Keratinocyte (primary cell): ENCODE measurements around the gene KIF1B. TPM values are rescaled to one million over a fixed set of nuclear protein-coding genes. Genes with fewer than 3 reads are reported as not detected.

Experiments
- DNase-seq: peaks from one replicate; pipeline ENCODE4 v3.0.0-alpha.2; 2011; ENCODE audit warnings: low read depth, missing footprints, low spot score
- FAIRE-seq: peaks from 2 replicates; lab custom pipeline; 2011; peaks lifted over from hg19 to GRCh38; lab: Jason Lieb, UNC
- H2AFZ ChIP-seq: 2 replicates; pipeline ENCODE4 v1.6.0; 2012; ENCODE audit warnings: low read length, control low read depth, inconsistent platforms; ENCODE audit not compliant: control insufficient read depth
- H3K27ac ChIP-seq: 2 replicates; pipeline ENCODE4 v1.5.1; 2011; ENCODE audit warnings: low read length; ENCODE audit not compliant: control insufficient read depth, insufficient read depth
- H3K27me3 ChIP-seq: 3 replicates; pipeline ENCODE4 v1.6.0; 2011; ENCODE audit warnings: low read length; ENCODE audit not compliant: control insufficient read depth, insufficient read depth; ENCODE audit errors: extremely low read depth
- H3K36me3 ChIP-seq, 2 experiments: 2 replicates in 1 of 2; 3 replicates in 1 of 2; pipeline ENCODE4 v1.5.1; 2011; ENCODE audit warnings: low read length in 2 of 2, mild to moderate bottlenecking in 1 of 2; ENCODE audit not compliant: control insufficient read depth in 2 of 2, insufficient read depth in 2 of 2; ENCODE audit errors: extremely low read depth in 1 of 2
- H3K4me1 ChIP-seq: 3 replicates; pipeline ENCODE4 v1.5.1; 2011; ENCODE audit warnings: low read length; ENCODE audit not compliant: control insufficient read depth, insufficient read depth; ENCODE audit errors: extremely low read depth
- H3K4me2 ChIP-seq: 3 replicates; pipeline ENCODE4 v1.6.0; 2011; ENCODE audit warnings: low read depth, low read length; ENCODE audit not compliant: control insufficient read depth, insufficient read depth; ENCODE audit errors: extremely low read depth
- H3K4me3 ChIP-seq, 3 experiments: fragments of 200-600 bp in 1 of 3; sonication (generic) in 1 of 3; 2 replicates in 2 of 3; 3 replicates in 1 of 3; pipeline ENCODE4 v1.5.1; 2011 to 2016; ENCODE audit warnings: low read length in 3 of 3, mild to moderate bottlenecking in 3 of 3, control low read depth in 2 of 3, inconsistent platforms in 1 of 3, low read depth in 1 of 3, mixed read lengths in 1 of 3, mixed run types in 1 of 3, moderate library complexity in 1 of 3; ENCODE audit not compliant: control insufficient read depth in 2 of 3, insufficient read depth in 2 of 3; ENCODE audit errors: extremely low read depth in 1 of 3
- H3K79me2 ChIP-seq: 2 replicates; pipeline ENCODE4 v1.6.0; 2012; ENCODE audit warnings: low read length; ENCODE audit not compliant: control insufficient read depth, insufficient read depth
- H3K9ac ChIP-seq: 3 replicates; pipeline ENCODE4 v1.6.0; 2011; ENCODE audit warnings: low read length; ENCODE audit not compliant: control insufficient read depth, insufficient read depth; ENCODE audit errors: extremely low read depth
- H3K9me1 ChIP-seq: 3 replicates; pipeline ENCODE4 v1.6.0; 2011; ENCODE audit warnings: low read length; ENCODE audit not compliant: control insufficient read depth, insufficient read depth; ENCODE audit errors: extremely low read depth
- H3K9me3 ChIP-seq: 2 replicates; pipeline ENCODE4 v1.5.1; 2012; ENCODE audit warnings: low read depth, low read length; ENCODE audit not compliant: control insufficient read depth
- H4K20me1 ChIP-seq: 3 replicates; pipeline ENCODE4 v1.6.0; 2011; ENCODE audit warnings: low read length; ENCODE audit not compliant: control insufficient read depth, insufficient read depth; ENCODE audit errors: extremely low read depth
- CTCF ChIP-seq, 3 experiments: IDR thresholded peaks in 1 of 3; conservative IDR thresholded peaks in 1 of 3; optimal IDR thresholded peaks in 1 of 3; 2 replicates in 2 of 3; 3 replicates in 1 of 3; pipeline versions ENCODE3 to v1.5.1; 2011; ENCODE audit warnings: low read length in 3 of 3, mild to moderate bottlenecking in 3 of 3, moderate library complexity in 2 of 3, control low read depth in 1 of 3, inconsistent platforms in 1 of 3; ENCODE audit not compliant: insufficient read depth in 2 of 3; ENCODE audit errors: extremely low read depth in 1 of 3
- EZH2 ChIP-seq: IDR thresholded peaks from one replicate; pipeline ENCODE4 v1.6.1; 2012; ENCODE audit warnings: inconsistent platforms, mild to moderate bottlenecking, low read length, moderate library complexity
- dilution Hi-C: fragments of 300-500 bp; cut with MboI; formaldehyde crosslinking; loops from one replicate; pipeline ENCODE4 v1.7.0; 2020; ENCODE audit warnings: low sequenced_read_pairs; ENCODE audit not compliant: extremely low pct_ligation_motif_present
- polyA plus RNA-seq, 5 experiments: library from polyadenylated mRNA; depleted of rRNA in 3 of 5; stranded (reverse) in 3 of 5; stranded (forward) in 1 of 5; unstranded in 1 of 5; fragments of >200 nt; gene quantifications; 1 replicate in 1 of 5; 2 replicates in 3 of 5; 3 replicates in 1 of 5; pipeline versions ENCODE4 v1.2.1 to v1.2.3, GENCODE V29; 2011 to 2012; ENCODE audit warnings: missing spikeins in 2 of 5, low read depth in 1 of 5, low replicate concordance in 1 of 5

KIF1B gene
- polyA plus RNA-seq, 1 donor (not counting 4 experiments of a cell fraction or from before 2014, with no cell fraction given) = 15.1 TPM

GRCh38 chr1:10419351-10419750 is 209.0 kb downstream of the KIF1B start:
- FAIRE-seq = no peak

GRCh38 chr1:10421637-10422036 is 211.3 kb downstream of the KIF1B start:
- dilution Hi-C loops = no loop called here
- Histone ChIP-seq H3K79me2 (no peaks in the 10 kb centered on the region), H3K27ac (no peak overlapping the region), H3K4me3 (no peak overlapping the region), H3K4me2 (no peak overlapping the region), H3K36me3 (peaks cover 20 to 23% of the 10 kb centered on the region in 2 experiments), H3K9me3 (no peaks in the 10 kb centered on the region), H3K9me1 (no peaks in the 10 kb centered on the region), H3K27me3 (no peaks in the 10 kb centered on the region), H4K20me1 (no peaks in the 10 kb centered on the region), H3K9ac (no peak overlapping the region), H2AFZ (no peak overlapping the region), H3K4me1 (no peaks in the 10 kb centered on the region)
- FAIRE-seq (no peak), DNase-seq (no peak)
- TF ChIP-seq CTCF (optimal IDR thresholded peaks at IDR 0.05 in 1 of 3, IDR thresholded peaks at IDR 0.05 in 1 of 3, conservative IDR thresholded peaks at IDR 0.05 in 1 of 3; ENCODE audit: extremely low read depth in 1 of 3, insufficient read depth in 2 of 3, low read length in 3 of 3) (no peak), EZH2 (no peak)

More at GRCh38 chr1:10419351-10419750, 209.0 kb downstream of the KIF1B start:
- no peak for TF ChIP-seq EZH2
- no peak for TF ChIP-seq CTCF (optimal IDR thresholded peaks at IDR 0.05 in 1 of 3, IDR thresholded peaks at IDR 0.05 in 1 of 3, conservative IDR thresholded peaks at IDR 0.05 in 1 of 3; ENCODE audit: extremely low read depth in 1 of 3, insufficient read depth in 2 of 3, low read length in 3 of 3)
- Histone ChIP-seq H3K27me3 (no peaks in the 10 kb centered on the region), H3K79me2 (no peaks in the 10 kb centered on the region), H3K4me2 (no peak overlapping the region), H3K27ac (no peak overlapping the region), H3K9me3 (no peaks in the 10 kb centered on the region), H3K4me1 (peaks cover 6% of the 10 kb centered on the region), H3K4me3 (no peak overlapping the region), H3K36me3 (peaks cover 23 to 30% of the 10 kb centered on the region in 2 experiments), H4K20me1 (no peaks in the 10 kb centered on the region), H3K9ac (no peak overlapping the region), H2AFZ (no peak overlapping the region), H3K9me1 (no peaks in the 10 kb centered on the region)
- dilution Hi-C loops = no loop called here
- no peak for DNase-seq
